CD8-positive, alpha-beta memory T cell (primary cell): ENCODE data around the gene CHTF18. TPM values are rescaled to one million over a fixed set of nuclear protein-coding genes. Genes with fewer than 3 reads are reported as not detected.
"Not testable (repeated sequence)": the region's sequence is repeated elsewhere in the genome, so short reads cannot be mapped to it uniquely, and the experiment has no call there.

ENCODE experiments used
- CTCF ChIA-PET: fragments of 350-600 bp; sonication (Branson Sonifier 250); formaldehyde crosslinking; loops from one replicate; lab custom pipeline; 2021; ENCODE audit warnings: antibody characterized with exemption; lab: Charles Lee
- POLR2A ChIA-PET: fragments of 350-600 bp; sonication (Branson Sonifier 250); formaldehyde crosslinking; loops from one replicate; lab custom pipeline; 2021; ENCODE audit warnings: antibody characterized with exemption; lab: Charles Lee
- DNase-seq, 5 donors: peaks; one replicate each; pipeline versions ENCODE4 v3.0.0 to v3.0.0-alpha.2; 2020 to 2022; ENCODE audit warnings: mixed read lengths in 1 of 5
- H3K27ac ChIP-seq: one replicate; pipeline ENCODE4 v1.7.0; 2013; ENCODE audit warnings: low read depth, mild to moderate bottlenecking, low read length, moderate library complexity
- H3K27me3 ChIP-seq: 2 replicates; pipeline ENCODE4 v1.7.0; 2013; ENCODE audit warnings: low read length, mild to moderate bottlenecking; ENCODE audit not compliant: insufficient read depth, poor library complexity, severe bottlenecking
- H3K36me3 ChIP-seq: 2 replicates; pipeline ENCODE4 v1.7.0; 2013; ENCODE audit warnings: mild to moderate bottlenecking, low read length, moderate library complexity; ENCODE audit not compliant: insufficient read depth
- H3K4me1 ChIP-seq: 2 replicates; pipeline ENCODE4 v1.7.0; 2013; ENCODE audit warnings: mild to moderate bottlenecking, low read length, moderate library complexity; ENCODE audit not compliant: insufficient read depth
- H3K4me3 ChIP-seq: 2 replicates; pipeline ENCODE4 v1.7.0; 2013; ENCODE audit warnings: mild to moderate bottlenecking, low read length
- H3K9me3 ChIP-seq: 2 replicates; pipeline ENCODE4 v1.7.0; 2013; ENCODE audit warnings: mild to moderate bottlenecking, low read length
- H3K27ac Mint-ChIP-seq, 8 donors: one replicate each; pipeline ENCODE4 v1.8.0; 2020 to 2021; ENCODE audit warnings: mixed read lengths in 8 of 8, mild to moderate bottlenecking in 6 of 8, inconsistent platforms in 3 of 8, moderate library complexity in 3 of 8
- H3K27me3 Mint-ChIP-seq, 2 donors: one replicate each; pipeline ENCODE4 v1.8.0; 2020 to 2021; ENCODE audit warnings: mixed read lengths in 2 of 2, mild to moderate bottlenecking in 1 of 2, moderate library complexity in 1 of 2
- H3K36me3 Mint-ChIP-seq, 3 donors: one replicate each; pipeline ENCODE4 v1.8.0; 2020 to 2021; ENCODE audit warnings: mixed read lengths in 3 of 3, inconsistent platforms in 1 of 3, mild to moderate bottlenecking in 1 of 3
- H3K4me1 Mint-ChIP-seq, 3 donors: one replicate each; pipeline ENCODE4 v1.8.0; 2020 to 2021; ENCODE audit warnings: mixed read lengths in 3 of 3, inconsistent platforms in 1 of 3, mild to moderate bottlenecking in 1 of 3
- H3K4me3 Mint-ChIP-seq, 7 donors: one replicate each; pipeline ENCODE4 v1.8.0; 2020 to 2021; ENCODE audit warnings: mixed read lengths in 7 of 7, mild to moderate bottlenecking in 6 of 7, moderate library complexity in 4 of 7, inconsistent platforms in 2 of 7
- H3K9me3 Mint-ChIP-seq, 5 donors: one replicate each; pipeline ENCODE4 v1.8.0; 2020 to 2022; ENCODE audit warnings: mixed read lengths in 5 of 5, mild to moderate bottlenecking in 3 of 5, moderate library complexity in 2 of 5, inconsistent platforms in 1 of 5
- polyA plus RNA-seq: library from polyadenylated mRNA; unstranded; fragments of 300-500 nt; fragmentation: Illumina TruSeq; gene quantifications from one replicate; pipeline ENCODE4 v1.2.3, GENCODE V29; 2021
- total RNA-seq, 2 experiments: library from RNA; stranded (reverse); gene quantifications; one replicate each; pipeline ENCODE4 v1.2.3, GENCODE V29; 2021

Gene CHTF18
- total and polyA plus RNA-seq, 3 experiments from 2014 or later = 3.7 to 122 (median 121) TPM

DNA sequence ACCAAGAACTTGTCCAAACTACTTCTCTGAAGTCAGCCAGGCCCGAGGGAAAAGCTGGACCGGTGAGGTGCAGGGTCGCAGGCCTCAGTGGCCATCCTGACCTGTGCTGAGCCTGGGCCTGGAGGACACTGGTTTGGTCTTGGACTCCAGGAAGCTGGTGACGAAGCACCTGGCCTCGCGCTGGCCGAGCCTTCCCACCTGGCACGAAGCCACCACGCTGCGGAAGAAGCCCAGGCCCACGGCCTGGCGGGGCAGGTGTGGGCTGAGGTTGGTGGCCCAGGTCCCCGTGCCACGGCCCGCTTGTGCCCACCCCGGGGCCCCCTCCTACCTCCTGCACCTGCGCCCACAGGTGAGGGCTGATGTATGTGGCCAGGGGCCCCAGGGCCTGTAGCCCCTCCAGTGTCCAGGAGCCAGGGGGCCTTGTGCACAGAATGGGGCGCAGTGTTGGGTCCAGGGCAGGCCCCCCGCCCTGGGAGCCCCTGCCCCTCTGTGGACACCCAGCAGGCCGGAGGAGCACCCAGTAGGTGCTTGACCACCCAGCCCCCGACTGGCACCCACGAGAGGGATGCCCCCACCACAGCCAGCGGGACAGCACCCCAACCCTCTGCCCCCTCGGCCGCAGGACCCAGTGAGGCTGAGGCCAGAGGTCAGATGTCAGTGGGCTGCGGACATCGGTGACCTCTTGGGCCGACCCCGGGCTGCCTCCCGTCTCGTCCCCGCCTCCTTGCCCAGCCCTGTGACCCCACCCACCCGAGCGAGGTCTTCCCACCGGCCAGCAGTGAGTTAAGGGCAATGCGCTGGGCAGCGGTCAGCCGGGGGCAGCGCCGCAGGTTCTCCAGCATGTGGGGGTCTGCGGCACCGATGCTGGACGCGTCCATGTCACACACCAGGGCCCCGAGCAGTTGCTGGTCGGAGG, 14.1 kb upstream of the CHTF18 start:
- CTCF ChIA-PET = no interaction called here

GRCh38 chr16:775236-775796, 13.1 kb upstream of the CHTF18 start:
- Histone ChIP-seq H3K9me3 (no peaks in the 10 kb centered on the region), H3K27ac (no peak overlapping the region), H3K36me3 (no peaks in the 10 kb centered on the region), H3K4me1 (no peaks in the 10 kb centered on the region), H3K27me3 (no peaks in the 10 kb centered on the region), H3K4me3 (no peak overlapping the region)
- no peak overlapping the region for H3K4me3 Mint-ChIP-seq
- no peaks in the 10 kb centered on the region for H3K9me3 Mint-ChIP-seq
- H3K27ac Mint-ChIP-seq = no peak overlapping the region
- peaks cover 6 to 11% of the 10 kb centered on the region in 2 donors for H3K27me3 Mint-ChIP-seq
- no peaks in the 10 kb centered on the region for H3K36me3 Mint-ChIP-seq
- ChIA-PET CTCF (no interaction called here), POLR2A (no interaction called here)
- H3K4me1 Mint-ChIP-seq = peaks cover 0 to 3% (median 0%) of the 10 kb centered on the region in 3 donors
- DNase-seq = no peak

More for the DNA sequence above, 14.1 kb upstream of the CHTF18 start:
- peaks cover 0 to 3% (median 0%) of the 10 kb centered on the region in 3 donors for H3K4me1 Mint-ChIP-seq
- H3K36me3 Mint-ChIP-seq = no peaks in the 10 kb centered on the region
- no peak overlapping the region for H3K4me3 Mint-ChIP-seq
- H3K9me3 Mint-ChIP-seq = no peaks in the 10 kb centered on the region
- Histone ChIP-seq H3K36me3 (no peaks in the 10 kb centered on the region), H3K9me3 (no peaks in the 10 kb centered on the region), H3K27me3 (no peaks in the 10 kb centered on the region), H3K27ac (no peak overlapping the region), H3K4me1 (no peaks in the 10 kb centered on the region), H3K4me3 (no peak overlapping the region)
- H3K27me3 Mint-ChIP-seq = peaks cover 6 to 10% of the 10 kb centered on the region in 2 donors
- H3K27ac Mint-ChIP-seq = no peak overlapping the region
- DNase-seq = no peak
- POLR2A ChIA-PET = interaction anchor here (0.6 kb wide), 1 partner anchor 11 kb away, joined by 3 read pairs; no protein-coding TSS in a partner anchor

- CTCF ChIA-PET = interaction anchor here (1.7 kb wide), 1 partner anchor 64 kb away, joined by 4 read pairs; no protein-coding TSS in a partner anchor
- H3K9me3 Mint-ChIP-seq = not testable (repeated sequence)
Observed at GRCh38 chr16:776298-776697, 12.1 kb upstream of the CHTF18 start.

DNA sequence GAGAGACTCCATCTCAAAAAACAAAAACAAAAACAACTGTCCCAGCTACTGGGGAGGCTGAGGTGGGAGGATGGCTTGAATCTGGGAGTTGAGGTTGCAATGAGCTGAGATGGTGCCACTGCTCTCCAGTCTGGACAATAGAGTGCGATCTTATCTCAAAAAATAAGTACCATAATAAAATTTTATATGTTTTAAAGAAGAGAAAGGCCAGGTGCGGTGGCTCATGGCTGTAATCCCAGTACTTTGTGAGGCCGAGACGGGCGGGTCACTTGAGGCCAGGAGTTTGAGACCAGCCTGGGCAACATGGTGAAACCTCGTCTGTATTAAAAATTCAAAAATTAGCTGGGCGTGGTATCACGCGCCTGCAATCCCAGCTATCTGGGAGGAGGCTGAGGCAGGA, 11.6 kb upstream of the CHTF18 start:
- H3K27me3 ChIP-seq = no peaks in the 10 kb centered on the region
- H3K9me3 Mint-ChIP-seq = no peaks in the 10 kb centered on the region
- H3K27ac Mint-ChIP-seq = no peak overlapping the region

More at GRCh38 chr16:776298-776697, 12.1 kb upstream of the CHTF18 start:
- H3K27me3 ChIP-seq, H3K27ac ChIP-seq, DNase-seq, H3K9me3 ChIP-seq, H3K4me1 ChIP-seq, H3K27ac Mint-ChIP-seq, H3K36me3 ChIP-seq, H3K4me1 Mint-ChIP-seq, H3K4me3 Mint-ChIP-seq, H3K36me3 Mint-ChIP-seq, H3K4me3 ChIP-seq, POLR2A ChIA-PET: not testable (repeated sequence)
- H3K27me3 Mint-ChIP-seq = peaks cover 6 to 15% of the 10 kb centered on the region in 2 donors

DNA sequence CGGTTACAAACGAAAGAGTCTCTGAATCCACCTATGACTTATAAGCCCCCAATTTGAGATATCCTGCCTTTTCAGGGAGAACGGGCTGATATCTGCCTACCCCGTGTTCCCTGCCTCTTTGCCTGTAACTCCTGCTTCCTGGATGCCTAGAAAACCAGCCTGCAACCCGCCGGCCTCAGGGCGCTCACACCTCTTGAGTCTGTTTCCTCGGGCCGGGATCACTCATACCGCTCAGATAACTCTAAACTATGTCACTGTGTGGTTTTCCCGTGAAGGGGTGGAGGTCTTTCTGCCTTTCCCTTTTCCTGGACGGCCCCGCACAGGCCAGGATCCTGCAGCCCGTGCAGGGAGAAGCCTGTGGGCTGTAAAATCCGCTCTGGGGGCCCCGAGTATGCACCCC, 10.6 kb upstream of the CHTF18 start:
- ChIA-PET CTCF (interaction anchor here (1.7 kb wide), 1 partner anchor 66 kb away, joined by 4 read pairs; no protein-coding TSS in a partner anchor), POLR2A (no interaction called here)
- Histone ChIP-seq H3K36me3 (no peaks in the 10 kb centered on the region), H3K4me1 (no peaks in the 10 kb centered on the region), H3K27ac (no peak overlapping the region), H3K27me3 (no peaks in the 10 kb centered on the region), H3K4me3 (no peak overlapping the region), H3K9me3 (no peaks in the 10 kb centered on the region)
- H3K27ac Mint-ChIP-seq = peak overlapping the region in 1 of 8 donors; percentile 35
- no peak for DNase-seq
- H3K27me3 Mint-ChIP-seq = peaks cover 6 to 15% of the 10 kb centered on the region in 2 donors
- H3K36me3 Mint-ChIP-seq = no peaks in the 10 kb centered on the region
- no peaks in the 10 kb centered on the region for H3K9me3 Mint-ChIP-seq
- H3K4me1 Mint-ChIP-seq = peaks cover 0 to 3% (median 0%) of the 10 kb centered on the region in 3 donors
- H3K4me3 Mint-ChIP-seq = no peak overlapping the region

More for the DNA sequence above, 11.6 kb upstream of the CHTF18 start:
- Mint-ChIP-seq H3K4me3 (no peak overlapping the region), H3K36me3 (no peaks in the 10 kb centered on the region), H3K4me1 (peaks cover 0 to 3% (median 0%) of the 10 kb centered on the region in 3 donors), H3K27me3 (peaks cover 6 to 15% of the 10 kb centered on the region in 2 donors)
- no peaks in the 10 kb centered on the region for H3K9me3 ChIP-seq
- no peaks in the 10 kb centered on the region for H3K4me1 ChIP-seq
- H3K27ac ChIP-seq = no peak overlapping the region
- CTCF ChIA-PET = interaction anchor here (0.7 to 1.7 kb wide), 2 partner anchors 25 to 65 kb away, joined by 3 to 4 read pairs; no protein-coding TSS in a partner anchor
- no peak for DNase-seq
- no peaks in the 10 kb centered on the region for H3K36me3 ChIP-seq
- H3K4me3 ChIP-seq = no peak overlapping the region
- POLR2A ChIA-PET = no interaction called here

DNA sequence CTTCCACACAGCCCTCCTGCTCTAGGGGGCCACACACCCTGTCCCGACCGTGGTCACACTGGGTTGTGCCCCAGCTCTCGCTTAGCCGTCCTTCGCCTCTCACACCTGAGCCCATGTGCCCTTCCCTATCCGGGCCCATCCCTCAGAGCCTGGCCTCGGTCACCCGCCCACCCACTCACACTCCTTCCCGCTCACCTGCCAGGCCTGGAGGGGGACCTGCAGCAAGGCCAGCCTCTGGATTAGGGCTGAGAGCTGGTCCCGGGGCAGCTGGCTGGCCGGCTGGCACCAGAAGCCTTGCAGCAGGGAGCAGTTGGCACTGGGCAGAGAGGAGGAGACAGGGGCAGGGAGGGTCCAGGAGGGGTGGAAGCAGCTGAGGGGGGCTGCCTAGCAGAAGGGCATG, 10.0 kb upstream of the CHTF18 start:
- Mint-ChIP-seq H3K4me1 (peaks cover 0 to 3% (median 0%) of the 10 kb centered on the region in 3 donors), H3K27me3 (peaks cover 6 to 15% of the 10 kb centered on the region in 2 donors), H3K36me3 (no peaks in the 10 kb centered on the region), H3K9me3 (no peaks in the 10 kb centered on the region), H3K4me3 (no peak overlapping the region), H3K27ac (no peak overlapping the region)
- Histone ChIP-seq H3K4me3 (no peak overlapping the region), H3K27ac (no peak overlapping the region), H3K27me3 (no peaks in the 10 kb centered on the region), H3K36me3 (no peaks in the 10 kb centered on the region), H3K9me3 (no peaks in the 10 kb centered on the region), H3K4me1 (no peaks in the 10 kb centered on the region)
- POLR2A ChIA-PET = no interaction called here
- DNase-seq = no peak
- CTCF ChIA-PET = no interaction called here

DNA sequence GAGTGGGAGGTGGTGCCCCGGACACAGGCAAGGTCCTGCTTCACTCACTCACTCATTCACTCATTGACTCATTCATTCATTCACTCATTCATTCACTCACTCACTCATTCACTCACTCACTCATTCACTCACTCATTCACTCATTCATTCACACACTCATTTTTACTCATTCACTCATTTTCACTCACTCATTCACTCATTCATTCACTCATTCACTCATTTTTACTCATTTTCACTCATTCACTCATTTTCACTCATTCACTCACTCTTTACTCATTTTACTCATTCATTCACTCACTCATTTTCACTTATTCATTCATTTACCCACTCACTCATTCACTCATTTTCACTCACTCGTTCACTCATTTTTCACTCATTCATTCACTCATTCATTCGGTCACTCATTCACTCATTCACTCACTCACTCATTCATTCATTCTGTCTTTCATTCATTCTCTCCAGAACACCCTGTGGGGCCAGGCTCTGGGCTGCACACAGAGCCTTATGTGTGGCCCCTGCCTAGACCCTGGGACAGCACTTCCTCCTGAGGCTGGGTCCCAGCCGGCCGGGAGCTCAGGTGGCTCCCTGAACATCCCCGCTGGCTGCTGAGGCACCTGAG, 9.4 kb upstream of the CHTF18 start:
- ChIA-PET CTCF (no interaction called here), POLR2A (no interaction called here)
- no peaks in the 10 kb centered on the region for H3K9me3 ChIP-seq
- Mint-ChIP-seq H3K27me3 (peaks cover 6 to 15% of the 10 kb centered on the region in 2 donors), H3K4me3 (no peak overlapping the region), H3K36me3 (no peaks in the 10 kb centered on the region), H3K4me1 (peaks cover 0 to 3% (median 0%) of the 10 kb centered on the region in 3 donors), H3K9me3 (no peaks in the 10 kb centered on the region), H3K27ac (no peak overlapping the region)
- no peak for DNase-seq
- H3K4me1 ChIP-seq = no peaks in the 10 kb centered on the region
- no peak overlapping the region for H3K4me3 ChIP-seq
- no peaks in the 10 kb centered on the region for H3K27me3 ChIP-seq
- no peaks in the 10 kb centered on the region for H3K36me3 ChIP-seq
- H3K27ac ChIP-seq = no peak overlapping the region
